Psoas muscle (tissue), 8 donors: ENCODE results near the gene CRY1. TPM values are rescaled to one million over a fixed set of nuclear protein-coding genes. Genes with fewer than 3 reads are reported as not detected.

ENCODE experiments used
- ATAC-seq, 4 donors: fragments of 200-7000 bp; cut with Tn5 transposase; one replicate each; pipeline ENCODE4 v1.9.1; 2020; ENCODE audit warnings: moderate library complexity in 3 of 4, mild to moderate bottlenecking in 2 of 4
- DNase-seq, 2 donors: peaks; one replicate each; pipeline ENCODE4 v3.0.0-alpha.2; 2020
- H3K27ac ChIP-seq: fragments of 200-600 bp; one replicate; pipeline ENCODE4 v1.8.0; 2022
- H3K27me3 ChIP-seq, 3 donors: fragments of 200-600 bp in 1 of 3; one replicate each; pipeline versions ENCODE4 v1.6.1 to v1.8.0; 2013 to 2022; ENCODE audit warnings: low read length in 2 of 3, mild to moderate bottlenecking in 2 of 3, moderate library complexity in 1 of 3; ENCODE audit not compliant: insufficient read depth in 3 of 3
- H3K36me3 ChIP-seq, 2 donors: fragments of 200-600 bp in 1 of 2; one replicate each; pipeline versions ENCODE4 v1.6.1 to v1.8.0; 2013 to 2022; ENCODE audit warnings: low read depth in 1 of 2, mild to moderate bottlenecking in 1 of 2, moderate library complexity in 1 of 2; ENCODE audit not compliant: insufficient read depth in 1 of 2
- H3K4me1 ChIP-seq: fragments of 200-600 bp; one replicate; pipeline ENCODE4 v1.8.0; 2022
- H3K4me3 ChIP-seq: fragments of 200-600 bp; one replicate; pipeline ENCODE4 v1.8.0; 2022; ENCODE audit warnings: mild to moderate bottlenecking
- H3K9me3 ChIP-seq: fragments of 200-600 bp; one replicate; pipeline ENCODE4 v1.8.0; 2022
- CTCF ChIP-seq: fragments of 200-600 bp; IDR thresholded peaks from one replicate; pipeline ENCODE4 v1.8.0; 2022; ENCODE audit warnings: antibody characterized with exemption
- WGBS, 3 donors: extraction: QIAGEN DNeasy Blood & Tissue Kit; methylation state at CpG; one replicate each; pipeline versions ENCODE4 v1.1.6 to v1.1.7; 2013; 5-methylcytosine and 5-hydroxymethylcytosine counted together
- intact Hi-C, 2 donors: fragments of 100-400 bp; cut with DNase I; formaldehyde crosslinking; loops; one replicate each; pipeline versions ENCODE4 v1.11.0 to v1.14.2; 2022
- polyA plus RNA-seq, 3 donors: library from polyadenylated mRNA; stranded (reverse); fragments of 200-250 nt; gene quantifications; one replicate each; pipeline ENCODE4 v1.2.3, GENCODE V29; 2013
- total RNA-seq, 4 donors: library from RNA; stranded (reverse); fragmentation: NEBNext Ultra II Directional in 2 of 4; extraction: Animal tissue kit (Norgen Biotek cat#: 25700) in 2 of 4; gene quantifications; one replicate each; pipeline versions ENCODE4 v1.2.1 to v1.2.4, GENCODE V29; 2021 to 2023
- donor health status: healthy with polysubstance abuse.
- donor health status: DM: no; HTN: no; CAD: no; lungs with moderate emphysema.
- donor health status: Bipolar disorder and iron deficiency.
- donor health status: healthy.
- donor health status: DM: yes; HTN: yes; CAD: no.
- donor health status: DM: no; HTN: no; CAD: no.
- donor health status: DM: no; HTN: no; CAD: no.
- donor health status: DM: yes; HTN: yes; CAD: no.

The CRY1 gene
- total and polyA plus RNA-seq, 7 donors = 8.8 to 23.3 (median 11.6) TPM

- no peak for TF ChIP-seq CTCF
- 94 to 99% (median 96%) methylated on average over 2 of the region's 2 CpGs for WGBS, 3 donors
- intact Hi-C loops = no loop called here
- H3K27ac ChIP-seq = no peak overlapping the region
- H3K9me3 ChIP-seq = peaks cover 1% of the 10 kb centered on the region
- ATAC-seq (no peak), DNase-seq (no peak)
- no peak overlapping the region for H3K4me3 ChIP-seq
- H3K36me3 ChIP-seq = no peaks in the 10 kb centered on the region
- peaks cover 9% of the 10 kb centered on the region for H3K4me1 ChIP-seq
- no peaks in the 10 kb centered on the region for H3K27me3 ChIP-seq
Measured at GRCh38 chr12:107053709-107054108, 39.6 kb downstream of the CRY1 start.

GRCh38 chr12:107045186-107045585 is 48.2 kb downstream of the CRY1 start:
- ATAC-seq (no peak), DNase-seq (no peak)
- TF ChIP-seq CTCF = no peak
- Histone ChIP-seq H3K4me1 (peaks cover 2% of the 10 kb centered on the region), H3K9me3 (peaks cover 8% of the 10 kb centered on the region), H3K27ac (no peak overlapping the region), H3K4me3 (no peak overlapping the region), H3K27me3 (no peaks in the 10 kb centered on the region), H3K36me3 (no peaks in the 10 kb centered on the region)
- whole genome bisulfite sequencing, 3 donors = 93 to 99% (median 95%) methylated on average over 5 of the region's 5 CpGs
- intact Hi-C loops = no loop called here

- H3K4me1 ChIP-seq = peaks cover 2% of the 10 kb centered on the region
- no peak for ATAC-seq
- WGBS, 3 donors = 86 to 92% (median 91%) methylated on average over 8 of the region's 8 CpGs
- no peaks in the 10 kb centered on the region for H3K27me3 ChIP-seq
- no peaks in the 10 kb centered on the region for H3K36me3 ChIP-seq
- no peak for TF ChIP-seq CTCF
- intact Hi-C loops = no loop called here
- H3K27ac ChIP-seq = no peak overlapping the region
- no peaks in the 10 kb centered on the region for H3K9me3 ChIP-seq
- no peak for DNase-seq
- no peak overlapping the region for H3K4me3 ChIP-seq
Measured at GRCh38 chr12:107042801-107043200, 50.5 kb downstream of the CRY1 start.

GRCh38 chr12:107035733-107036132 is 57.6 kb downstream of the CRY1 start:
- H3K27ac ChIP-seq = no peak overlapping the region
- no peak for ATAC-seq
- DNase-seq = no peak
- no peaks in the 10 kb centered on the region for H3K36me3 ChIP-seq
- H3K27me3 ChIP-seq = no peaks in the 10 kb centered on the region
- H3K4me3 ChIP-seq = no peak overlapping the region
- intact Hi-C loops = no loop called here
- TF ChIP-seq CTCF = no peak
- H3K9me3 ChIP-seq = no peaks in the 10 kb centered on the region
- 96 to 97% (median 96%) methylated on average over 2 of the region's 2 CpGs for WGBS, 3 donors
- peaks cover 20% of the 10 kb centered on the region for H3K4me1 ChIP-seq
